Fibroblast of the conjunctiva (primary cell): Measurements from ENCODE around the gene ABCG5.

Experiments used
- DNase-seq: peaks from one replicate; pipeline ENCODE4 v3.0.0-alpha.2; 2010; ENCODE audit warnings: low read depth

The ABCG5 gene

DNA sequence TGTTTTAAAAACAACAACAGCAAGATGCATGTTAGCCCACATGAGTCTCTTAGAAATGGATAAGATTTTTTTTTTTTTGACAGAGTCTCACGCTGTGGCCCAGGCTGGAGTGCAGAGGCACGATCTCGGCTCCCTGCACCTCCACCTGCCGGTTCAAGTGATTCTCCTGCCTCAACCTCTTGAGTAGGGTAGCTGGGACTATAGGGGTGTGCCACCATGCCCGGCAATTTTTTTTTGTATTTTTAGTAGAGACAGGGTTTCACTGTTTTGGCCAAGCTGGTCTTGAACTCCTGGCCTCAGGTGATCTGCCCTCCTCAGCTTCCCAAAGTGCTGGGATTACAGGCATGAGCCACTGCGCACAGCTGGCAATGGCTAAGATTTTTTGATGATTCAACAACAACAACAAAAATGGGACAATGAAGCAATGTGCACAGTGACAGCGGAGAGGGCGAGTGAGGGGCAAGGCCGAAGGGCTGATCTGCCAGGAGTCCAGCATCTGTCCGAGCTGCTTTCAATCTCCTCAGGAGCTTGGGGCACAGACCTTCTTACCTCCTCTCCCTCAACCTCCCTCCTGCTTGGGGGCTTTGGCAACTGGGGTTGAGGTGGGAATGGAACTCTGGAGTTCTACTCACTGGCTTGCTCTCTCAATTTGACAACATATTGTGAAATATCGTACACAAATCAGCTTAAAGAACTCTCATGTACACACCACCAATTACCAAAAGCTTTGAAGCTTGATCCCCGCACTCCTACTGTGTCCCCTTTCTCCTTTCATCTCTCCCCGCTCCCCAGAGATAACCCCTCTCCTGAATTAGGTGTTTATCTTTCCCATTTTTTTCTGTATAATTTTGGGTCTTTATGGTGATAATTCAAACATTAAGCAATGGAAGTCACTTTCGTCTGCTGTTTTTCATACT is 3.6 kb upstream of the ABCG5 start:
- DNase-seq, result no peak

DNA sequence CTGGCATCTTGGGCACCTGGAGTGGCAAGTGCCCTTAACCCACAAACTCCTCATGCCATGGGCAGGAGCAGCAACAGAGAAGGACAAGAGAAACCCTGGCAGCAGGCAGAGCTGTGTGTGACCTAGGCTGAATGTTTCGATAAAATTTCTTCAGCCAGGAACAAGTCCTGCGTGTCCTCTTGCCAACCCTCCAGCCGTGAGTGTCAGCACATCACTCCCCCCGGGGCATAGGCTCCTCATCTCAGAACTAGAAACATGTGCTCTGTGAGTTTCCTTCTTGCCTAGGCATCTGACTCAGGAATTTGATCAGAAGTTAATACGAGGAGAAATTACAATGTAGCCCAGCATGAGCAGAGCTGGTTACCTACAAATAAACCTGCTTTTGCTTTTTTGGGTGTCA is 2.3 kb upstream of the ABCG5 start:
- no peak for DNase-seq

DNA sequence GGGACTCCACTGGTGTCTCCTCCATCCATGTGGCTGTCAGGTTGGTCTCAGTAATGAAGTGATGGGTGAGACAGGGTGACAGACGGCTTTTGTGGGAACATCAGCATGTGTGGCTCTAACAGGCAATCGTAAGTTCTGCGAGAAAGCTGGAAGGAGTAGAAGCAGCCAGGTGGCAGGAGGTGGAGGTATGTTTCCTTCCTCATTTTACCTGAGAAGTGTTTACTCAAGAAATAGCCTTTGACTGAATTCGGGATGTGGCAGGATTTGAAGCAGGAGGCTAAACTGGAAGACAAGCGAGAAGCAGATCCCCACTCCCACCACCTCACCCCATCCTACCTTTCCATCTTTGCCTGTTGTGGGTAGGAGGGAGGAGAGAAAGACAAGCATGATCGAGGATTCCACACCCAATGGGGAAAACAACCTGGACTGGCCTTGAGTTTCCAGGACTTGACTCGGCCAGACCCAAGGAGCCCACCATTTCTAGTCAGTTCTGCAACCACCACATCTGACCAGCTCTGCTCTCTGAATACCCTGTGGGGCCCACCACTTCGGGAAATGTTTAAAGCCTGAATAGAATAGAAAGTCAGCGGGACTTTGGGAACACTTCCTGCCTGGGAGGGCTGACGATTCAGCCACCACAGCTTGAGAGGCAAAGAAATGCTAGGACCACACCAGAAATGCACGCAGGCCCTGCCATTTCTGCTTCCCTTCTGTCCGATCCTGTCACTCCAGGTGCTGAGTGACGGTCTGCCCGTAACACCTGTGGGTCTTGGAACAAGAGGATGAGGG is 1.3 kb upstream of the ABCG5 start:
- DNase-seq, result no peak

DNA sequence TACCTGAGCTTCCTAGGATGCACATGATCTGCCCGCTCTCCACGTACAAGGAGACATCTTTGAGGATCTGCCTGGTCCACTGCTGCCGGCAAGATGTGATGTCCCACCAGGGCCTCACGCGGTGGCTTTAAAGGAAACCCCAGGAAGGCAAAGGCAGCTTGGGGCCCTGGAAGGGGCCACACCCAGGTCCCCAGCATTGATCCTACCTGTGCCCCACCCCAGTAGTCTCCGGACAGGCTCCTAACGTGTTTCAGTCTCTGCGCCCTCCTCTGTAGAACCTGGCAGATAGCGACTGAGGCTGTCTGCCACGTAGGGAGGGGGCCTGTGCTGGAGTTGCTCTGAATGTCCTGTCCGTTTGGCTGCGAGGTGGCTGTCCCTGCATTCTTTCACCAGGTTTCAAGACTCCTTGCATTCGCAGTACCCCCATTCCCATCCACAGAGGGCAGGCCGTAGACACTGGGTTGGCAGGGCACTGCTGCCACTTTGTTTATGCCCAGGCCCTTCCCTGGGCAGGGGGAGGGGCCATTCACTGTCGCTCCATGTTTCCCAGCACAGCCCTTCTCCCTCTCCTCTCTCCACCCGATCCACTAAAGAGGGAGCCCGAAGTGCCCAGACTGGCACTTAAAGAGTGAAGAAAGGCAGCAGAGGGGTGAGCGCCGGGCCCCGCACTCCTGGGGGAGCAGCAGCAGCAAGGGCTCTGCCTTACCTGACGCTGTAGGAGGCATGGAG is 644 bp downstream of the ABCG5 start:
- DNase-seq, result no peak

DNA sequence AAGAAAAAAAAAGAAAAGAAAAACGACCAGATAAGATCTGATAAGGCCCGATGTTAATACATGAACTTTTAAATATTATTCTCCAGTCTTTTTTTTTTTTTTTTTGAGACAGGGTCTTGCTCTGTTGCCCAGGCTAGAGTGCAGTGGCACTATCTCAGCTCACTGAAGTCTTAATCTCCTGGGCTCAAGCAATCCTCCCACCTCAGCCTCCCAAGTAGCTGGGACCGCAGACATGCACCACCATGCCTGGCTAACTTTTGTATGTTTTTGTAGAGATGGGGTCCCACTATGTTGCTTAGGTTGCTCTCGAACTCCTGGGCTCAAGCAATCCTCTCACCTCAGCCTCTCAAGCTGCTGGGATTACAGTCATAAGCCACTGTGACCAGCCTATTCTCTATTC is 1.6 kb downstream of the ABCG5 start:
- DNase-seq, result no peak

DNA sequence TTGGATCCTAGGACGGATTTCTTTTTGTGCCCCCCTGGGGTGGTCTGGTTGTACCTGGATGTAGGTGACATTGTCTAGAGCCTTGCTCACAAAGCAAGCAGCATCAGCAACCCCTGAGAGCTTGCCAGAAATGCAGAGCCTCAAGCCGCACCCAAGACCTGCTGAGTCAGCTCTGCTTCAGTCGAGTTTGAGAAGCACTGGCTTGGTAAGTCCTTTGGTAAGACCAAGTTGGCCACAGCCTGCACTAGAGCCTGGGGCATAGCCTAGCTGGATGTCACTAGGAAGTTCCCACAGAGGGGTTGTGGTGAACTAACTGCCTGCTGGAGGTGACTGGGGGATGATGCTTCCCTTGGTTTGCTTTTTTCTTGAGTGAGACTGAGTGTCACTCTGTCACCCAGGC is 6.2 kb downstream of the ABCG5 start:
- DNase-seq, result no peak

DNA sequence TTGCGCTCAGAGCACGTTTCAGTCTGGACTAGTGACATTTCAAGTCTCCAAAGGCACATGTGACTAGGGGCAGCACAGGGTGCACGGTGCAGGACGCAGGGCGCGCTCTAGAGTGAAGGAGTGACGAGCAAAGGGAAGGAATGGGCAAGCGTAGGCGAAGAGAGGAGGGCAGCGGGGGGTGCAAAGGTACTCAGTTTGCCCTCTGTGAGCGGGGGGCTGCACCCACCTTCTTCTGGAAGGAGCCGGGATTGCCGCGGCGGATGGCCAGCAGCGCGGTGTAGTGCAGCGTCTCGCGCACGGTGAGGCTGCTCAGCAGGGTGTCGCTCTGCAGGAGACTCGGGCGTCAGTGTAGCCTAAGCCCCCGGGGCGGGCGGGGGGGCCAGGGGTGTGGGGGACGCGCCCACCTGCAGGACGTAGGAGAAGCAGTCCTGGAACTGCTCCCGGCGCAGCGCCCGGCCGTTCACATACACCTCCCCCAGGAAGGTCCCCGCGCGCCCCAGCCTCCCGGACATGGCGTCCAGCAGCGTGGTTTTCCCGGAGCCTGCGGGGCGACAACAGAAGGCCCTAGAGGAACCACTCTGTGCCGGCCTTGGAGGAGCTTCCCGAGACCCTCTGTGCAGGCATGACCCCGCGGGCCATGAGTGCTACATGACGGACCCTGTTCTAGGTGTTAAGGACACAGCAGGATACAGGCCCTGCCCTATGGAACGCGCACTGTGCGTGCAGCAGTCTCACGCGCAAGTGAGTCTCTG is 6.9 kb downstream of the ABCG5 start:
- no peak for DNase-seq

DNA sequence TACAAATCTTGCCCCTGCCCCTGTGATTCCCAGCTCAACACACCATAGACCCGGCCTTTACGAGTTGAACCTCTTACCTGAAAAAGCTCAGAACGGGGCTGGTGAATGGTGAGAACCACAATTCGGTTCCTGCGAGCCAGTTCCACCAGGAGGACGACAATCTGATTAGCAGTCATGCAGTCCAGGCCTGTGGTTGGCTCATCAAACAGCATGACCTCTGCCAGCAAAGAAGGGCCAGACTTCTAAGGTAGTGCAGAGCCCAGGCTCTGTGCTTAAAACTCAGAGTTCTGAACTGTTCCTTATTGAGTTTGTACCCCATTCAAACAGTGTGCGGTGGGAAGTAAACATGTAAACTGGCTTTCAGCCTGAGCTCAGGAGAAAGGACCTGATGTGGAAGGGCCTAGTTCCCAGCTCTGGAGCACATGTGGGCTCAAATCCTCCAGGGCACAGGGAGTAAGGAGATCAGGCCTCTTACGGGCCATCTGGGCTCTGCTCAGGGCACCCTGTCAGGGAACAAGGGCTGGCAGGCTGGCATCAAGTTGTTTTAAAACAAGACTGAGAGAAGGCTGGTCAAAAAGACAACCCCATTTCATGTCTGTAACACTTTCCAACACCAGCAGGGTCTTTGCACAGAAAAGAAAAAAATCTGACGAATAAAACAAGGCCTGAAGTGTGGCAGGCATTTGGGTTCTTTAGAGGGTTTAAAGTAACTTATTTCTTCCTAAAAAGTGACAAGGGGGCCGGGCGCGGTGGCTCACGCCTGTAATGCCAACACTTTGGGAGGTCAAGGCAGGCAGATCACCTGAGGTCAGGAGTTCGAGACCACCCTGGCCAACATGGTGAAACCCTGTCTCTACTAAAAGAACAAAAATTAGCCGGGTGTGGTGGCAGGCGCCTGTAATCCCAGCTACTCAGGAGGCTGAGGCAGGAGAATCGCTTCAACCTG is 12.1 kb downstream of the ABCG5 start:
- DNase-seq, result no peak

DNA sequence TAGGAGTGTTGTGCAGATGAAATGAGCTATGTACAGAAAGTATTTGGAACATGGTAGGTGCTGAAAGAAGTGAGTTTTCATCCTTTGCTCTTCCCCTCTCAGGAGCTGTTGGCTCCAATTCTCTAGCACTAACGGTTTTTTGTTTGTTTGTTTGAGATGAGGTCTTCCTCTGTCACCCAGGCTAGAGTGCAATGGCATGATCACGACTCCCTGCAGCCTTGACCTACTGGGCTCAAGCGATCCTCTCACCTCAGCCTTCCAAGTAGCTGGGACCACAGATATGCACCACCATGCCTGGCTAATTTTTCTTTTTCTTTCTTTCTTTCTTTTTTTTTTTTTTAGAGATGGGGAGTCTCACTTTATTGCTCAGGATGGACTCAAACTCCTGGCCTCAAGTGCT is 12.8 kb downstream of the ABCG5 start:
- DNase-seq, result no peak

DNA sequence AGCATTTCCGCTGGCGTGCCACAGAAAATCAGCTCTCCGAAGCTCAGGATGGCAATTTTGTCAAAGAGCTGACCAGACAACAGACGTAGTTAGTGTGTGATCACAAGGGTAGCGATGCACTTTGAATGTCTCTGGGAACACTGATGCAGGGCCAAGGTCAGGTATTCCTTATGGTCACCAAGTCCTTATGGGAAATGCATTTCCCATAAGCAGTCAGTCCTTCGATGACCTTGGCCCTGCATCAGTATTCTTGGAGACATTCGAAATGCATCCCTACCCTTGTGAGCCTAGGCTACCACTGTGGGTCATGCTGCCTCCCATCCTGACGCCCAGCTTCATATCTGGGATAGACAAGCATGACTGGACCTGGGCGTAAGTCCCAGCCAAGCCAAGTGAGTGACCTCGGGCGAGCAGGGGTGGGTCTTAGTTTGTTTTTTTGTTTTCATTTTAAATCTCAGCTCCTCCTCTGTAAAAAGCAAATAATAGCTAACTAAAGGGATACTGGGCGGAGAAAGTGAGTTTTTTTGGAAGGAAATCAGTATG is 13.6 kb downstream of the ABCG5 start:
- no peak for DNase-seq

DNA sequence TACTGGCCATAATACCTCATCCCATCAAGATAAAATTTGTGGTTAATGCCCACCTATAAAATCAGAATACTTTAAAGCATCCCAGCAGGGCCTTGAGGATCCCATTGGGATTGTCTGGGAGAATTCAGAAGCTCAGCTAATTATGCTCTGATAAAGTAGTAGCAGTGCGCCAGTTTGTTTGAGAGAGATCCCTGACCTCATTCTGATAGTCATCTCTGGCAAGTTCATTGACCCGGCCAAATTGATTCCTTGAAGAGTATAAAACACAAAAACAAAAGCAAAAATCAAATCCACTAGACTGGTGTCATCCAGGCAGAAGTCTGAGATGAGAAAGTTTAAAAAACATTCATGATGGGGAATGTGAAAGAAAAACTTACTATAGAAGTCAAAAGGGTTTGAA is 14.1 kb downstream of the ABCG5 start:
- DNase-seq, result no peak

DNA sequence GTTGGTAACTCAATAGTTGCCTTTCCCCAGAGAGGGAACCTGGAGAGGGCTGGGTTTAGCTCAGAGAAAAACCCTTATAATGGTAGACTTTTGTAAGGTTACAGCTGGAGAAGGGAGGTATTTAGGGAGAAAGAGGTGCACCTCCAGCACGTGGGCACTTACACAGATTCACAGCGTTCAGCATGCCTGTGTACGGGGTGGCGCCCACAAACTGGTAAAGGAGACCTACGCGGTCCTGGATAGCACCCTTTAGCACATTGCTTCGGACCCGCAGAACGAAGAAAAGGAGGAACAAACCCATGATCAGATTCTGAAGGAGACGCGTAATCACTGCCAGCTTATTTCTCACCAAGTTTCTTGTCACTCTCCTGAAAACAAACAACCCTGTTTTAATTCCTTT is 14.9 kb downstream of the ABCG5 start:
- no peak for DNase-seq

DNA sequence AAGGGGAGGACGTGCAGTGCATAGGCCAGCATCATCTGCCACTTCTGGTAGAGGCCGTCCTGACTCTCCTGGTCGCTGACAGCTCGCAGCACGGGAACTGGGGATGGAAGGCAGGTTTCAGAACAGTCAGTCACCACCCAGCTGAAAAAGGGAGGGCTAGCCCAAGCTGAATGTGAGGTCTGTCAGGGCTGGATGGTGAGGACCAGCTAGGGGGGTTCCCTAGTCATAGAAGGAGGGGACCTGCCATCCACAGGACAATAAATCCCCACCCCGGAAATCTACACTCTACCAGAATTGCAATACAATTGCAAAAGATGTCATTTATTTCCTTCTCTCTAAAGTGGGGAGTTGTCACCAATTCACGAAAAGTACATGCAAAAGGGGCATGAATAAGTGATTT is 15.8 kb downstream of the ABCG5 start:
- no peak for DNase-seq

DNA sequence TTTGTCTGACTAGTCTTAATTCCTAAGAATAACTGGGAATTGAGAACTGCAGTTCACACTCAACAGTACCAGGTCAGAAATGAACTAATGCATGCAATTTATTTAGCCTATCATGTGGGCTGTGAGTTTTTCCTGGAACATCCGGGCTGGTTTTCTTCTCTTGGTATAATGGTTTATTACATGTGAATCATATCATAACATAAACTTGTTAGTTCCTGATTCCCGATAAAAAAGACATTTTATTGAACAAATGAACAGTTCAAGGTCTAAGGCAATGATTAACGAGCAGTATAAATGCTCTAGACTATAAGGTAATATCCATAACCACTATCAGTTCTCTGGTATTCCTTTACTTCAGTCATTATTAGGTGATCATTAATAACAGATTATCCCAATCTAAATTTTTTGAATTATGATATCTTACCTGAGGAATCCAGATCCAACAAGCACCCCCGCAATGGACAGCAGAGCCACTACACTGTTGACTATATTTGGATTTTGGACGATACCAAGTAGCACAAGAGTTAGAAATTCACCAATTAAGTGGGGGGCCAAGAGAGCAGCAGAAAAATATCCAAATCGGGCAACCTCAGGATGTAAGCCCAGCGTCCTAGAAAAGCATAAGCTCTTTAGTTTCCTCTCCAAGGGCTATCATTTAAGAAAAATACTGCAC is 19.0 kb downstream of the ABCG5 start:
- no peak for DNase-seq

DNA sequence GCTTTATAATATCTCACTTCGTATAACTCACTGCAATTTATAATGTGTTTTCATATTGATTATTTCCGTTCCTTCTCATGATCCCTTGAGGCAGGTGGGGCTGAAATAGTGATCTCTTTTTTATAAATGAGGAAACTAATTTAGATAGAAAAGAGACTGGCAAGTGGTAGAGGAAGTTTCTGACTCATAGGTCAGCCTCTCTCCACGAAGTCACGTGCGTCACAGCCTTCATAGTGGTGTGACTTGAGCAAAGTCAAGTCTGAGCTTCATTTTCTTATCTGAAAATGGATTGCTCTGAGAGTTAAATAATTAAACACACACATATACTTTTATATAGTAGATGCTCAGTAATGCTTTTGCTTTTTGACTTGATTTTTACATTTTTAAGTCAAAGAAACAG is 19.9 kb downstream of the ABCG5 start:
- DNase-seq, result no peak

DNA sequence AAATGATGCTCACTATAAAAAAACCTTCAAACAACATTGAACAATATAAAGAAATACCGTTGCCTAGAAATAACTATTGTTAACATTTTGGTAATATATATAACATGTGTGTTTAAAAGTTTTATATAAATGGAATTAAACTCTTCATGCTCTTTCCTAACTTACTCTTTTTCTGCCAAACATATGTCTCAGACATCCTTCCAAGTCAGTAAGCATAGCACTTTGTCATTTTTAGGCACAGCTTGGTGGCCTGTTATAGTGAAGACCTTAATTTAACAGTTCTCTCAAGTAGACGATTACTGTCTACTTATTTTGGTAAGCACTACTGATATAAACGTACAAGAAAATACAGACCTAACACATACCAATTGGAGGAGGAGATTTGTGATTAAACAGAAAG is 23.9 kb downstream of the ABCG5 start:
- DNase-seq, result no peak

DNA sequence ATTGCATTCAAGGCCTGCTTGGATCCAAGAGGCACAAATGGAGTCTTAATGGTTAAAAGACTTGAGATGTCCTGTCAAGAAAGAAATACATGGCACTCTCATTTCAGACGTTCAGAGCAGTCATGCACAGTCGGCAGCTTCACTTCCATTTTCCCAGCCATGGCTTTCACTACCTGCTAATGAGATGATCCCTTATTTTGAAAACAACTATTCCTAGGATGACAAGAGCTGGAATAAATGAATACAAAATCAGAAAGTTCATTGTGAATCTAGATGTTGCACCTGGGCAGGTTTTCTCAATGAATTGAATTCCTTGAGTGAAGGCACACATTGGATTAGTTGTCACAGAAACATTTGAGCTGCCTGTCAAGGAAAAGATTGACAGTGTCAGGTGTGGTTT is 25.7 kb downstream of the ABCG5 start:
- DNase-seq, result no peak

DNA sequence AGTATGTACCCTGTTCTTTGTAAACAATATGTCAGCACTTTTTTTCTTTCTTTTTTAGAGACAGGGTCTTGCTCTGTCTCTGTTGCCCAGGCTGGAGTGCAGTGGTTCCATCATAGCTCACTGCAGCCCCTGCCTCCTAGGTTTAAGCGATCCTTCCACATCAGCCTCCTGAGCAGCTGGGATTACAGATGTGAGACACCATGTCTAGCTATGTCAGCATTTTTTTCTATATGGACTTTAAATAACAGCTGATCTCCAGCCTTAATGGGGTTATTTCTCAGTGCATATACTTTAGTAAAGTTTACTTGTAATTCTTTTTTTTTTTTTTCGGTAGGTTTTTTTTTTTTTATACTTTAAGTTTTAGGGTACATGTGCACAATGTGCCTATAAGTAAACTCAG is 26.6 kb downstream of the ABCG5 start:
- no peak for DNase-seq

DNA sequence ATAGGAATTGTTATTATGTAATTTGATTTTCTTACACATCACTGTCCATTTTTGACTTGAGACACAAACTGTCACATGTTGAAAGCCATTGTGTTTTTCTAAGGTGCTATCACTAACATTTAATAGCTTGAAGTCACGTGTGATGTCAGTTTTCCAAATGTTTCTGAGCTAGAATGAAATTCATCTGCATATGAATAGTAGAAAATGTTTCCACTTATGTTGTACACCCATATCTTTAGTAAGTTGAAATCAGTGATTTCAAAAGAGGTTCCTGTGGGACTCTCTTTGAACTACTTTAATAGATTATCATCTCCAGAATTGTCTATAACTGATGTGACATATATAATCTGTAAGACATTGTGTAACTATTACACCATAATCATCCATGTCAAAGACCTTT is 27.8 kb downstream of the ABCG5 start:
- no peak for DNase-seq

DNA sequence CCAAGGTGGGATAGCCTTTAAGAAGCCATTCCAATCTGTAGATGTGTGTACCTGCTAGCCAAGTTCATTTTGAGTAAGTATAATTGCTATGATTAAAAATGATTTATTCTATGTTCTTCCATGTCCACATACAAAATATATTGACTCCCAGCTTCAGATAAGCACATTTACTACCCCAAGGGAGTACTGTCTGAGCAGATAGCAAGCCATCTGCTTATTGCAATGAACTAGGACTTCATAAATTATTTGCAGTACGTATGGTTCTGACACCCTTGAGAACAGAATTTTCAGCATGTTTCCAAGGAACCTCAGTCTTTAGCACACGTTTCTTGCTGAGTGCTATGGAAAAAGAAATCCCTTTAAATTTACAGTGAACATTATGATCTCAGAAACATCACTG is 28.2 kb downstream of the ABCG5 start:
- DNase-seq, result no peak
